ENCODE results near the gene HECW1. TPM values are rescaled to one million over a fixed set of nuclear protein-coding genes. Genes with fewer than 3 reads are reported as not detected.
A peak's percentile ranks its signal among the peaks of the same experiment; 100 is the strongest.

Gene HECW1
- total RNA-seq, 1 donor from 2014 or later, result 0.11 TPM

GRCh38 chr7:43303740-43304241 lies 191.3 kb downstream of the HECW1 start:
- Histone ChIP-seq H3K9me3 (ENCODE audit: low read depth) (no peaks in the 10 kb centered on the region), H4K20me1 (ENCODE audit: low read depth) (no peaks in the 10 kb centered on the region), H3K4me1 (peaks cover 23% of the 10 kb centered on the region), H3K9ac (no peak overlapping the region), H3F3A (ENCODE audit: low read depth) (peaks cover 5% of the 10 kb centered on the region), H3K27me3 (no peaks in the 10 kb centered on the region), H3K4me2 (no peak overlapping the region), H3K27ac (no peak overlapping the region), H2AFZ (replicated peaks) (peak overlapping the region; percentile 6), H3K4me3 (no peak overlapping the region), H3K36me3 (no peaks in the 10 kb centered on the region), H3K79me2 (ENCODE audit: low read depth) (no peaks in the 10 kb centered on the region)
- no peaks in the 10 kb centered on the region for H3K27me3 Mint-ChIP-seq (ENCODE audit: insufficient read depth, low read depth)
- H3K36me3 Mint-ChIP-seq, result no peaks in the 10 kb centered on the region
- H3K4me1 Mint-ChIP-seq, result peaks cover 21% of the 10 kb centered on the region
- DNase-seq (ENCODE audit: low spot score), result no peak
- TF ChIP-seq CTCF (IDR thresholded peaks at IDR 0.05), result no peak
- no peak for TF ChIP-seq EZH2phosphoT487 (IDR thresholded peaks at IDR 0.05)
- no peak for TF ChIP-seq EZH2 (IDR thresholded peaks at IDR 0.05)
- H3K27ac Mint-ChIP-seq, result no peak overlapping the region
- no peaks in the 10 kb centered on the region for H3K9me3 Mint-ChIP-seq
- no peak overlapping the region for H3K4me3 Mint-ChIP-seq

- no peak for TF ChIP-seq EZH2 (IDR thresholded peaks at IDR 0.05)
- TF ChIP-seq CTCF (IDR thresholded peaks at IDR 0.05), result no peak
- TF ChIP-seq EZH2phosphoT487 (IDR thresholded peaks at IDR 0.05), result no peak
- H3K27me3 Mint-ChIP-seq (ENCODE audit: insufficient read depth, low read depth), result no peaks in the 10 kb centered on the region
- H3K27ac Mint-ChIP-seq, result no peak overlapping the region
- Histone ChIP-seq H3K4me2 (no peak overlapping the region), H3K9me3 (ENCODE audit: low read depth) (no peaks in the 10 kb centered on the region), H3K4me3 (no peak overlapping the region), H3K27ac (no peak overlapping the region), H3K4me1 (peaks cover 22% of the 10 kb centered on the region), H3K36me3 (no peaks in the 10 kb centered on the region), H3K79me2 (ENCODE audit: low read depth) (no peaks in the 10 kb centered on the region), H3K27me3 (no peaks in the 10 kb centered on the region), H4K20me1 (ENCODE audit: low read depth) (no peaks in the 10 kb centered on the region), H3F3A (ENCODE audit: low read depth) (peaks cover 8% of the 10 kb centered on the region), H3K9ac (no peak overlapping the region), H2AFZ (replicated peaks) (no peak overlapping the region)
- H3K9me3 Mint-ChIP-seq, result no peaks in the 10 kb centered on the region
- no peaks in the 10 kb centered on the region for H3K36me3 Mint-ChIP-seq
- no peak for DNase-seq (ENCODE audit: low spot score)
- H3K4me1 Mint-ChIP-seq, result peaks cover 30% of the 10 kb centered on the region
- no peak overlapping the region for H3K4me3 Mint-ChIP-seq
These were observed 194.0 kb downstream of the HECW1 start for GRCh38 chr7:43306404-43306803.

- H3K27ac ChIP-seq, result no peak overlapping the region
- Mint-ChIP-seq H3K9me3 (no peaks in the 10 kb centered on the region), H3K27me3 (ENCODE audit: insufficient read depth, low read depth) (no peaks in the 10 kb centered on the region), H3K4me3 (no peak overlapping the region), H3K36me3 (no peaks in the 10 kb centered on the region), H3K4me1 (peaks cover 27% of the 10 kb centered on the region), H3K27ac (peak overlapping the region; percentile 3)
- peaks cover 15% of the 10 kb centered on the region for H3K4me1 ChIP-seq
- no peaks in the 10 kb centered on the region for H3K9me3 ChIP-seq (ENCODE audit: low read depth)
- H3K79me2 ChIP-seq (ENCODE audit: low read depth), result no peaks in the 10 kb centered on the region
- H2AFZ ChIP-seq (replicated peaks), result peak overlapping the region; percentile 5
- no peaks in the 10 kb centered on the region for H3K36me3 ChIP-seq
- no peaks in the 10 kb centered on the region for H3K27me3 ChIP-seq
- H3K9ac ChIP-seq, result no peak overlapping the region
- H3F3A ChIP-seq (ENCODE audit: low read depth), result peaks cover 8% of the 10 kb centered on the region
- H3K4me3 ChIP-seq, result no peak overlapping the region
- no peak overlapping the region for H3K4me2 ChIP-seq
- H4K20me1 ChIP-seq (ENCODE audit: low read depth), result no peaks in the 10 kb centered on the region
- TF ChIP-seq EZH2phosphoT487 (IDR thresholded peaks at IDR 0.05) (no peak), CTCF (IDR thresholded peaks at IDR 0.05) (no peak), EZH2 (IDR thresholded peaks at IDR 0.05) (no peak)
- DNase-seq (ENCODE audit: low spot score), result no peak
These were observed 195.1 kb downstream of the HECW1 start for GRCh38 chr7:43307522-43307921.

Measured in neural progenitor cell (in vitro differentiated cells).